H1 (cell line): Measurements from ENCODE around the gene CAMTA1. TPM values are rescaled to one million over a fixed set of nuclear protein-coding genes. Genes with fewer than 3 reads are reported as not detected.

Experiments used
- CTCF ChIA-PET: fragments of 300-600 bp; sonication (Branson Sonifier 250); formaldehyde crosslinking; loops from one replicate; lab custom pipeline; 2021; ENCODE audit not compliant: partially characterized antibody; lab: Charles Lee
- POLR2A ChIA-PET: fragments of 300-600 bp; sonication (Branson Sonifier 250); formaldehyde crosslinking; loops from one replicate; lab custom pipeline; 2021; ENCODE audit warnings: inconsistent platforms; ENCODE audit not compliant: partially characterized antibody; lab: Charles Lee
- DNase-seq, 2 experiments: peaks; one replicate each; pipeline versions ENCODE4 v3.0.0 to v3.0.0-alpha.2; 2010 to 2022; ENCODE audit warnings: low spot score in 2 of 2, low read depth in 1 of 2, mixed read lengths in 1 of 2
- FAIRE-seq: peaks from 2 replicates; lab custom pipeline; 2011; peaks lifted over from hg19 to GRCh38; lab: Jason Lieb, UNC
- H2AFZ ChIP-seq: 2 replicates; pipeline ENCODE4 v1.8.1; 2012; ENCODE audit warnings: low read length, inconsistent platforms
- H2AK5ac ChIP-seq: 2 replicates; pipeline ENCODE4 v1.6.1; 2013; ENCODE audit warnings: low read depth, low read length
- H2BK120ac ChIP-seq: replicated peaks from 2 replicates; pipeline ENCODE3; 2013; ENCODE audit warnings: low read depth, low read length, inconsistent platforms
- H2BK12ac ChIP-seq: 2 replicates; pipeline ENCODE4 v1.6.1; 2013; ENCODE audit warnings: low read depth, low read length
- H2BK15ac ChIP-seq: 2 replicates; pipeline ENCODE4 v1.6.1; 2013; ENCODE audit warnings: low read length
- H2BK20ac ChIP-seq: 2 replicates; pipeline ENCODE4 v1.6.1; 2013; ENCODE audit warnings: low read length
- H2BK5ac ChIP-seq: 2 replicates; pipeline ENCODE4 v1.6.1; 2013; ENCODE audit warnings: low read depth, low read length
- H3K14ac ChIP-seq: 2 replicates; pipeline ENCODE4 v1.6.1; 2013; ENCODE audit warnings: inconsistent platforms; ENCODE audit not compliant: insufficient read length
- H3K18ac ChIP-seq: 2 replicates; pipeline ENCODE4 v1.6.1; 2013; ENCODE audit warnings: low read length; ENCODE audit errors: extremely low read depth
- H3K23ac ChIP-seq: 2 replicates; pipeline ENCODE4 v1.6.1; 2013; ENCODE audit warnings: inconsistent platforms; ENCODE audit not compliant: insufficient read length
- H3K23me2 ChIP-seq: 2 replicates; pipeline ENCODE4 v1.6.1; 2013; ENCODE audit warnings: low read depth, low read length
- H3K27ac ChIP-seq: 2 replicates; pipeline ENCODE4 v1.6.1; 2011; ENCODE audit warnings: low read depth, low read length, inconsistent platforms
- H3K27me3 ChIP-seq, 4 experiments: replicated peaks in 1 of 4; 1 replicate in 1 of 4; 2 replicates in 3 of 4; pipeline versions ENCODE4 v1.6.1 to v1.8.1; 2011 to 2013; ENCODE audit warnings: low read length in 3 of 4, mild to moderate bottlenecking in 3 of 4, inconsistent platforms in 2 of 4, mixed read lengths in 2 of 4, moderate library complexity in 1 of 4; ENCODE audit not compliant: control insufficient read depth in 3 of 4, insufficient read depth in 3 of 4; ENCODE audit errors: extremely low read depth in 1 of 4
- H3K36me3 ChIP-seq, 4 experiments: 2 replicates each; pipeline versions ENCODE4 v1.6.1 to v1.8.1; 2011 to 2013; ENCODE audit warnings: mild to moderate bottlenecking in 4 of 4, low read length in 3 of 4, moderate library complexity in 2 of 4, control low read depth in 1 of 4, inconsistent platforms in 1 of 4; ENCODE audit not compliant: insufficient read depth in 4 of 4, control insufficient read depth in 2 of 4
- H3K4ac ChIP-seq: replicated peaks from 2 replicates; pipeline ENCODE3; 2013; ENCODE audit warnings: low read length, low read depth, mixed read lengths, inconsistent platforms; ENCODE audit not compliant: insufficient read length
- H3K4me1 ChIP-seq, 4 experiments: replicated peaks in 1 of 4; 1 replicate in 1 of 4; 2 replicates in 3 of 4; pipeline versions ENCODE4 v1.6.1 to v1.8.1; 2011 to 2013; ENCODE audit warnings: low read length in 3 of 4, inconsistent platforms in 2 of 4, mixed read lengths in 1 of 4; ENCODE audit not compliant: insufficient read depth in 4 of 4, control insufficient read depth in 3 of 4
- H3K4me2 ChIP-seq, 2 experiments: 2 replicates each; pipeline versions ENCODE4 v1.6.1 to v1.8.1; 2011 to 2013; ENCODE audit warnings: low read depth in 2 of 2, low read length in 2 of 2, control low read depth in 1 of 2, inconsistent platforms in 1 of 2, mild to moderate bottlenecking in 1 of 2; ENCODE audit not compliant: insufficient read depth in 1 of 2
- H3K4me3 ChIP-seq, 4 experiments: fragments of 200-600, 300-600 bp in 1 of 4; sonication (generic), shearing (Covaris generic), sonication (Bioruptor Twin) in 1 of 4; 2 replicates each; pipeline versions ENCODE4 v1.5.1 to v1.8.1; 2011 to 2016; ENCODE audit warnings: low read length in 4 of 4, low read depth in 3 of 4, control low read depth in 2 of 4, inconsistent platforms in 2 of 4, mild to moderate bottlenecking in 2 of 4, mixed read lengths in 1 of 4, moderate library complexity in 1 of 4; ENCODE audit not compliant: insufficient read depth in 2 of 4; ENCODE audit errors: extremely low read depth in 1 of 4
- H3K56ac ChIP-seq: replicated peaks from 2 replicates; pipeline ENCODE3; 2013; ENCODE audit warnings: low read depth, mild to moderate bottlenecking, mixed read lengths, low read length, inconsistent platforms; ENCODE audit not compliant: insufficient read length
- H3K79me1 ChIP-seq: 2 replicates; pipeline ENCODE4 v1.6.1; 2013; ENCODE audit warnings: low read depth, low read length, control low read depth
- H3K79me2 ChIP-seq, 2 experiments: 2 replicates each; pipeline versions ENCODE4 v1.6.1 to v1.8.1; 2012 to 2013; ENCODE audit warnings: low read length in 2 of 2, mild to moderate bottlenecking in 2 of 2, inconsistent platforms in 1 of 2; ENCODE audit not compliant: insufficient read depth in 2 of 2, control insufficient read depth in 1 of 2
- H3K9ac ChIP-seq, 4 experiments: replicated peaks in 1 of 4; 1 replicate in 1 of 4; 2 replicates in 3 of 4; pipeline versions ENCODE4 v1.6.1 to v1.8.1; 2011 to 2013; ENCODE audit warnings: low read depth in 3 of 4, low read length in 3 of 4, control low read depth in 2 of 4, mild to moderate bottlenecking in 2 of 4, moderate library complexity in 2 of 4, inconsistent platforms in 1 of 4; ENCODE audit errors: extremely low read depth in 1 of 4
- H3K9me3 ChIP-seq, 2 experiments: 2 replicates each; pipeline versions ENCODE4 v1.6.1 to v1.8.1; 2012 to 2013; ENCODE audit warnings: mild to moderate bottlenecking in 2 of 2, moderate library complexity in 2 of 2, control low read depth in 1 of 2, inconsistent platforms in 1 of 2, low read depth in 1 of 2, low read length in 1 of 2, mixed read lengths in 1 of 2; ENCODE audit not compliant: insufficient read depth in 2 of 2
- H4K20me1 ChIP-seq, 2 experiments: replicated peaks in 1 of 2; 2 replicates each; pipeline versions ENCODE3 to v1.8.1; 2011 to 2013; ENCODE audit warnings: inconsistent platforms in 2 of 2, low read length in 2 of 2, mild to moderate bottlenecking in 1 of 2; ENCODE audit not compliant: insufficient read depth in 2 of 2, control insufficient read depth in 1 of 2
- H4K5ac ChIP-seq: 2 replicates; pipeline ENCODE4 v1.6.1; 2013; ENCODE audit warnings: low read length, low read depth, mixed read lengths, inconsistent platforms; ENCODE audit not compliant: insufficient read length
- H4K8ac ChIP-seq: 2 replicates; pipeline ENCODE4 v1.8.0; 2013; ENCODE audit warnings: mild to moderate bottlenecking, moderate library complexity, low read length, inconsistent platforms; ENCODE audit not compliant: insufficient read depth; ENCODE audit errors: extremely low read depth
- H4K91ac ChIP-seq: replicated peaks from 2 replicates; pipeline ENCODE3; 2013; ENCODE audit warnings: low read length, mixed read lengths, inconsistent platforms; ENCODE audit not compliant: insufficient read length
- BRCA1 ChIP-seq: IDR thresholded peaks from 2 replicates; pipeline ENCODE4 v1.6.1; 2012; ENCODE audit warnings: low read depth, low read length, improper control_type of control experiment
- E2F6 ChIP-seq: IDR thresholded peaks from 2 replicates; pipeline ENCODE4 v1.6.1; 2012; ENCODE audit warnings: inconsistent platforms
- JUND ChIP-seq: IDR thresholded peaks from 2 replicates; pipeline ENCODE4 v1.6.1; 2011; ENCODE audit warnings: mild to moderate bottlenecking, improper control_type of control experiment, low read length
- POU5F1 ChIP-seq: IDR thresholded peaks from 2 replicates; pipeline ENCODE4 v1.6.1; 2011; ENCODE audit warnings: low read depth, mild to moderate bottlenecking, low read length, moderate library complexity
- SAP30 ChIP-seq: fragments of 300-600 bp; sonication (generic); IDR thresholded peaks from 2 replicates; pipeline ENCODE4 v1.7.1; 2012; ENCODE audit warnings: low read length, moderate library complexity, mild to moderate bottlenecking, inconsistent platforms; ENCODE audit not compliant: insufficient read depth, insufficient replicate concordance
- SP4 ChIP-seq: IDR thresholded peaks from 2 replicates; pipeline ENCODE4 v1.6.1; 2012; ENCODE audit warnings: low read length, inconsistent platforms
- WGBS, 2 experiments: shearing (Covaris generic) in 1 of 2; methylation state at CpG; one replicate each; pipeline versions ENCODE4 v1.1.6 to v1.1.7; 2013 to 2015; ENCODE audit warnings: low lambda C conversion rate in 2 of 2, mixed read lengths in 2 of 2, inconsistent platforms in 1 of 2, low coverage in 1 of 2, missing lambda C conversion rate in 1 of 2; ENCODE audit not compliant: insufficient replicate concordance in 2 of 2, insufficient coverage in 1 of 2, insufficient read length in 1 of 2; ENCODE audit errors: extremely low coverage in 1 of 2, missing lambda C conversion rate in 1 of 2; 5-methylcytosine and 5-hydroxymethylcytosine counted together
- polyA plus RNA-seq, 7 experiments: library from polyadenylated mRNA; depleted of rRNA in 3 of 7; stranded (reverse) in 5 of 7; unstranded in 2 of 7; fragments of >200 nt in 5 of 7; fragments of 200-250 nt in 2 of 7; gene quantifications; 1 replicate in 5 of 7; 2 replicates in 1 of 7; 4 replicates in 1 of 7; pipeline versions ENCODE4 v1.2.1 to v1.2.3, GENCODE V29; 2011 to 2013; ENCODE audit warnings: missing spikeins in 2 of 7, mixed read lengths in 2 of 7
- total RNA-seq: library from RNA; stranded (reverse); fragmentation: NEBNext Ultra II Directional; extraction: Animal tissue kit (Norgen Biotek cat#: 25700); gene quantifications from 2 replicates; pipeline ENCODE4 v1.2.1, GENCODE V29; 2021

CAMTA1 gene
- total and polyA plus RNA-seq, 2 of the 8 experiments (the other 6 are each of a cell fraction or from before 2014, with no cell fraction given): 65.0 to 119 TPM

GRCh38 chr1:7677111-7677510 lies 891.9 kb downstream of the CAMTA1 start:
- H2AFZ ChIP-seq: no peak overlapping the region
- H3K79me1 ChIP-seq: no peaks in the 10 kb centered on the region
- no peak overlapping the region for H4K8ac ChIP-seq
- H3K9ac ChIP-seq: no peak overlapping the region
- no peak overlapping the region for H3K14ac ChIP-seq
- H3K4me1 ChIP-seq: peaks cover 0 to 3% (median 3%) of the 10 kb centered on the region in 4 experiments; a peak in 4 of 7 replicates
- no peak overlapping the region for H4K91ac ChIP-seq
- H4K5ac ChIP-seq: no peak overlapping the region
- no peak overlapping the region for H2BK12ac ChIP-seq
- no peak overlapping the region for H3K18ac ChIP-seq
- 90% methylated on average over 7 of the region's 7 CpGs; no CpG with 5 or more reads in 1 of the 2 experiments for WGBS, 2 experiments
- no peak overlapping the region for H3K56ac ChIP-seq
- DNase-seq: no peak
- ChIA-PET CTCF (interaction anchor here (1.6 to 23.6 kb wide), 3 partner anchors 10 to 73 kb away, joined by 3 to 554 read pairs (median 21); no protein-coding TSS in a partner anchor), POLR2A (interaction anchor here (1.1 to 1.3 kb wide), 3 partner anchors 10 to 107 kb away, joined by 3 read pairs; no protein-coding TSS in a partner anchor)
- FAIRE-seq: no peak
- no peak overlapping the region for H3K4me2 ChIP-seq
- H3K4me3 ChIP-seq: no peak overlapping the region
- no peaks in the 10 kb centered on the region for H4K20me1 ChIP-seq
- no peak overlapping the region for H2BK20ac ChIP-seq
- H3K9me3 ChIP-seq: no peaks in the 10 kb centered on the region
- H3K36me3 ChIP-seq: no peaks in the 10 kb centered on the region
- H3K4ac ChIP-seq: no peak overlapping the region
- no peak overlapping the region for H3K27ac ChIP-seq
- no peaks in the 10 kb centered on the region for H3K79me2 ChIP-seq
- H2AK5ac ChIP-seq: no peak overlapping the region
- H2BK15ac ChIP-seq: no peak overlapping the region; the same call in 1 of the 2 replicates
- no peak overlapping the region for H3K23ac ChIP-seq
- H2BK5ac ChIP-seq: no peak overlapping the region
- no peak overlapping the region for H2BK120ac ChIP-seq
- peaks cover 0 to 20% (median 14%) of the 10 kb centered on the region in 4 experiments; a peak in 6 of 7 replicates for H3K27me3 ChIP-seq
- H3K23me2 ChIP-seq: peaks cover 2% of the 10 kb centered on the region; the same call in 1 of the 2 replicates
- TF ChIP-seq SAP30 (no peak), POU5F1 (no peak), JUND (no peak), SP4 (no peak), E2F6 (no peak), BRCA1 (no peak)
